HuH-7.5 (cell line): ENCODE data around the gene UGT1A4.

Source experiments
- DNase-seq: peaks from one replicate; pipeline ENCODE4 v3.0.0; 2011; ENCODE audit warnings: low spot score

UGT1A4 gene

GRCh38 chr2:233791151-233791882 is 72.8 kb downstream of the UGT1A4 start:
- DNase-seq = no peak

DNA sequence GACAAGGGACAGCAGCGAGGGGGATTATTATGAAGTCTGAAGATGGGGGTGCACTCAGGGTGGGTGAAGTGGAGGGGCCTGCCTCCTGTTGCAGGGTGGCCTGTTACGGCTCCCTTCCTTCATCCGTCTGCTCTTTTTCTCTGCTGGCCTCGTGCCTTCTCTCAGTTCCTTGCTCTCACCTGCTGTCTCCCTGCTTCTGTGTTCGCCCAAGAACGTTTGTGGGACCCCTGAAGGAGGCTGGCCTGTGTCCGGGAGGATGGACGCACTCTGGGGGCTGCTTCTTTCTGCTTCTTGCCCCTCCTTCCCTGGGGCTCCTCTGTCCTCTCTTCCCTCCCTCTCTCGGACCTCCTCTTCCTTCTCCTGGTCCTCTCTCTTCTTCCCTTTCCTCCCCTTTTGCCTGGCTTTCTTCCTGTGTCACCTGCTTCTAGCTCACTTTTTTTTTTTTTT is 73.4 kb downstream of the UGT1A4 start:
- DNase-seq = no peak

DNA sequence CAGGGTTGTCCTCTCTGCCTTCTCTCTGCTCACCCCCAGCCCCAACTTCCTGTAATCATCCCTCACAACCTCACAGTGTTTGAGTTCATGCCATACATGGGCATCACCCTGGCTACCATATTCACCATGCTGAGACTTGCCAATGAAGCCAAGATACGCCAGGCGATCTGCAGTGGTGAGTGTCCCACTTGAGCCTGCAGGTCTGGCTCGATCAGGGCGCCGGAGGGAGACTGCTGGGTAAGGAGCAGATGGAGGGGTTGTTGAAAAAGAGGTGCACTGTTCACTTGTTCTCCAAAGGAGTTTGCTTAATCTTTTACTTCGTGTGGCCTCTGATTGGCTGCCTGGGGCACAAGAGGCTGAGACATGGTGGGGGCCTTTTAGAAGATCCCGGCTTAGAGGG is 74.2 kb downstream of the UGT1A4 start:
- DNase-seq = no peak

GRCh38 chr2:233793465-233794127 is 75.1 kb downstream of the UGT1A4 start:
- no peak for DNase-seq

DNA sequence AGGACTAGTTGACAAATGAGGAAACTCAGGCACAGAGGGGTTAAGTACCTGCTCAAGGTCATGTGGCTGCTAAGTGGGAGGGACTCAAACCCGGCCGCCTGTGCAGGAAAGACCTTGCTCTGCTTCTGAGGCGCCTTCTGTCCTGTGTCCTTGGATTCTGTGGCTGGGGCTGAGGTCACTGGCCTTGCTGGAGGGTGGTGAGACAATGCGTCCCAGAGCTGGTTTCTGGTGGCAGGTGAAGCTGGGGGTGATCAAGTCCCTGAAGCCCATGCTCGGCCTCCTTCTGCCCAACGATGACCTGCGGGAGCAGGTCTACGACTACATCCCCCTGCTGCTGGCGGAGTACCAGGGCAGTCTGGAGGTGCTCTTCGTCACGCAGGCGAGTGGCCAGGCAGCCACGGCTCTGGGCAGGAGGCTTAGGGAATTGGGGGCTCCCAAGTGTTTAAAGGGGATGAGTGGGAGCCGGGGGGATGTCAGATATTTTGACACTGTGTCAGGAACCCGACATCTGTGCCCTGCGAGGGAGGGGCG is 75.7 kb downstream of the UGT1A4 start:
- DNase-seq = no peak

DNA sequence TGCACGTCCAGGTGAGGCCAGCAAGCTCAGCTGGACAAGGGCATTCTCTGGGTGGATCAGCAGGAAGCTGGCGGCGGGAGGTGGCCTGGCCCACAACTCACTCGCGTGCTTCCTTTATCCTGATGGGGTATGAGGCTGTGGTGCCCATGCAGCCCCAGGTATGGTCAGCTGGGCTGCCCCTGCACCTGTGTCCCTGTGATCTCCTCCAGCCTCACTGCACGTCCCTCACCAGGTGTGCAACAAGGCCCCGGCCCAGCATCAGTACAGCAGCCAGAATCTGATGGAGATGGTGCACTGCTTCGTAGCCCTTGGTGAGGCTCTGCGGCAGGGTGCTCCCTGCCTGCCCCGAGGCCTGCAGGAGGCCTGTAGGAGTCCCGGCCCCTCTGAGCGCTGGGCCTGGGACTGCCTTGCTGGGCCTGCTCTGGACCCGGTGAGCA is 77.2 kb downstream of the UGT1A4 start:
- no peak for DNase-seq

GRCh38 chr2:233796254-233796653 is 77.7 kb downstream of the UGT1A4 start:
- DNase-seq = no peak

GRCh38 chr2:233798335-233799086 is 80.0 kb downstream of the UGT1A4 start:
- DNase-seq = no peak

GRCh38 chr2:233799087-233799665 is 80.6 kb downstream of the UGT1A4 start:
- DNase-seq = no peak

DNA sequence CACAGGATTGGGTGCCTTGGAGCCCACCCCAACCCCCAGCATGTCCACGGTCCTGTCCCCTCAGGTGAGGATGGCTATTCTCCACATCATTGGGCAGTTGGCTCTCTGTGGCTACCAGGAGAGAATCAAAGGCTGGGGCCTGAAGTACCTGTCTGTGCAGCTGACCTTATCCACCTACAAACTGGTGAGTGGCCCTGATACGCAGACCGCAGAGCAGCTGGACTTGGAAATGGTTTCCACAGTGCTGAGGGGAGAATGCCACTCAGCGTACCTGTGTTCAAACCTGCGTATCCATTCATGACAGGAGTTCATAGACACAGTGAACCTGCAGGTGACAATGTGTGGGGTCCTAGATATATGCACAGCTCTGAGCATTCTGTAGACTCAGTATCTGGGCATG is 81.2 kb downstream of the UGT1A4 start:
- no peak for DNase-seq

DNA sequence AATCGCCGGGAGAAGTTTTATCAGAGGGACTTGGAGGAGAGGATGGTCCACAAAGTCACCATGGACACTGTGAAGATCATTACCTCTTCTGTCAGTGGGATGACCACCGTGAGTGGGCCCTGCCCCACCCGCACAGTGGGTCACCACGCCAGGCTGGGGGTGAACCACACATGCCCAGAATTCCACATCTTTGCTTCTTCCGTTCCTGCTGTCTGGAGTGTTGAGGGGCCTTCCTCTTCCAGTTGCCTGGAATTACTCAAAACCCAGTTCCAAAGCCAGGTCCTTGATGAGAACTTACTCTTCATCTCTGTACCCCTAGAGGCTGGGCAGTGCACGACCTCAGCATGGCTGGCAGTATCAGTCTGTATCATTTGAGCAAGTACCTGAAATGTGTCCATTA is 81.7 kb downstream of the UGT1A4 start:
- no peak for DNase-seq

DNA sequence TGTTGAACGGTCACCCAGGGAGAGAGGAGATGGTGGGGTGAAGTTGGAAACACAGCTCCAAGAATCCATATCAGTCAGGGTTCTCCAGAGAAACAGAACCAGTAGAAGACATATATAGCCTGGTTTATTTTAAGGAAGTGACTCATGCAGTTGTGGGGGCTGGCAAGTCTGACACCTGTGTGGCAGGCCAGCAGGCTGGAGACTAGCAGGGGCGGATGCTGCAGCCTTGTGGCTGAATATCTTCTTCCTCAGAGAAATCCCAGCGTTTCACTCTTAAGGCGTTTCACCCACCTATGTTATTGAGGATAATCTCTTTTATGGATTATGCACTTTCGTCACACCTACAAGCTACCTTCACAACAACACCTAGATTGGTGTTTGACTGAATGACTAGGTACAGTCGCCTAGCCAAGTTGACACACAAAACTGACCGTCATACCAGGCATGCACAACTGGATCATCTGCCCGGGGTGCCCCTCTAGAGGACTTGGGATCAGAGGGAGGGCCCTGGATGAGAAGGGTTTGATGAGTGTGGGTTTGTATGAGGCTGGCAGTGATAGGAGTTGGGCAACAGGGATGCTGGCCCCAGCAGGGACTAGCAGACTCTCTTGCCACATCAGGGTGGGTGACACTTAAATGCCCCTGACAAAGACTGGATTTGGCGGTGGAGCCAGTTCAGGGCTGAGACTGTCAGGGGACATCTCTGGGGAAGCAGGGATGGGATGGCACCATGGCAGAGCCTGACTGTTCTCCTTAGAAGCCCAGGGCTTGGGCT is 83.0 kb downstream of the UGT1A4 start:
- DNase-seq = no peak

DNA sequence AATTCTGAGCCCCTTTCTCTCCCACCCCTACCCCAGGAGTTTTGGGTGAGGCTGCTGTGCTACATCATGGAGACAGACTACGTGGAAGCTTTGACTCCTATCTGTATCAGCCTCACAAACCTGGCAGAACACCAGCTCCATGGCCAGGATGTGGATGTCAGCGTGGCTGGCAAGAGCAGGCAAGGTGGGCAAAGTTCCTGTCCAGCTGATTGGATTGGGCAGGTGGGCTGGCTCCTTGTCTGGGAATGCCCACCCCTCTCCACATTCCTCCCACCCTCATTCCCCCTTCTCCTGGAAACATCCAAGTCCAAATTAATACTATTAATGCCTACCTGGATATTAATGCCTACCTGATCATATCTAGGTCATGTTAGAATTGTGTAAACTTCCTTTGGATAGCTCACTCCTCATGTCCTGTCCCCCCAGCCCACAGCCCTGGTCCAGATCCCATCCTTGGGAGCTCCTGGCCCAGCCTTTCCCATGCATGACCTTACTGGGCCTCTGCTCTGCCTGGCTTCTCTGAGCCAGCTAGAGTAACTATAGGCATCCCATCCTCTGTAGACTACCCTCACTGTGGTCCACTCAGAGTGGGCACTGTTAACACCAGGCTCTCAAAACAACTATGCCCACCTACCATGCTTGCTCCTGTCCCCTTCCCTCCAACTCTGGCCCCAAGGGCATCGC is 83.7 kb downstream of the UGT1A4 start:
- no peak for DNase-seq

- DNase-seq = no peak
Observed at GRCh38 chr2:233803292-233803911, 84.9 kb downstream of the UGT1A4 start.

- DNase-seq = no peak
Observed at GRCh38 chr2:233803994-233804393, 85.5 kb downstream of the UGT1A4 start.

GRCh38 chr2:233807215-233807865 is 88.8 kb downstream of the UGT1A4 start:
- no peak for DNase-seq

DNA sequence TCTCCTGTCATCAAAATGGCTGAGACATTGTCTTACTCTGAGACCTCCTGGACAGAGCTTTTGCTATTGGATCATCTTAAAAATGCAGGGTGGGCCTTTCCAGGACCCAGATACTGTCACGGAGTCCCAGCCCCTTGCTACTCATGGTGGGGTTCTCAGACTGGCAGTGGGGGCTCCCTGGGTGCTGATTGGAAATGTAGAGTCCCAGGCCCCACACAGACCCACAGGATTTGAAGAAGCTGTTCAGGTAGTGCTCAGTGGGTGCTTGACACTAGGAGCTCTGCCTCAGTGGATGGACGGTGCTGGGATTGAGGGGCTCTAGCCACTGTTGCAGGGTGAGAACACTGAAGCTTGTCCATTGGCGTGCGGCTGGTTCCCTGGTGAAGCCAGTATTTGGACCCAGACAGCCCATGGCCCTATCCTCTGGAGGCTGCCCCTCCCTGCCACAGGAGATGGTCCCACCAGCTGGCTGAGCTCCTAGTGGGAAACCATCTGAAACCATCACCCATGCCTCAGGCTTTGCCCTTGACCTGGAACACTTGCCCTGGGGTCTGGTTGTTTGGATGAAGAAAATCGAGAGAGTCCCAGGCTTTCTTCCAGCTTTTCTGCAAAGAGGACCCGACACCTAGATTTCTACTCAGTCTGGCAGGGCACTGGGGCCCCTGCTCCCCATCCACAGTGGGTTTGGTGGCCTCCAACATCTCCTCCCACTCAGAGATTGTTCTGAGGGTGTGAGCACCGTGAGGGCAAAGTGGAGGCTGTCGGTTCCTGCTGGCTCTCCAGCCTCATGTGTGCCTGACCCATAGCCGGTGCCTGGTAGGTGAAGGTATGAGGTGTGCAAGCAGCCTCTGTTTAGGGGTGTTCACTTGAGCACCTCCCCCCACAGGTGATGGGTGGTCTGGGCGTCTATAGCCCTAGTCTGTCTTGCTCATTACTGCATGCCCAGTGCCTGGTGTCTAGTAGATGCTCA is 89.7 kb downstream of the UGT1A4 start:
- DNase-seq = no peak

- no peak for DNase-seq
Observed at GRCh38 chr2:233810385-233810784, 91.8 kb downstream of the UGT1A4 start.

- no peak for DNase-seq
Observed at GRCh38 chr2:233811087-233811486, 92.6 kb downstream of the UGT1A4 start.
